NT2/D1 (cell line): ENCODE data around the gene MTREX.

Source experiments
- SUZ12 ChIP-seq: IDR thresholded peaks from 2 replicates; pipeline ENCODE4 v1.6.1; 2011; ENCODE audit not compliant: insufficient read length, insufficient read depth; ENCODE audit errors: extremely low read depth
- YY1 ChIP-seq: IDR thresholded peaks from 2 replicates; pipeline ENCODE4 v1.6.1; 2011; ENCODE audit not compliant: insufficient read length, insufficient read depth
- ZNF274 ChIP-seq: IDR thresholded peaks from 2 replicates; pipeline ENCODE4 v1.6.1; 2011; ENCODE audit warnings: mild to moderate bottlenecking, low read depth, low read length

GRCh38 chr5:55409775-55410174 is 102.0 kb downstream of the MTREX start:
- TF ChIP-seq SUZ12 (no peak), YY1 (no peak), ZNF274 (no peak)
